ENCODE data around the gene CSMD2. TPM values are rescaled to one million over a fixed set of nuclear protein-coding genes. Genes with fewer than 3 reads are reported as not detected.

The CSMD2 gene
- total and polyA plus RNA-seq, 2 of the 8 experiments (the other 6 are each of a cell fraction or from before 2014, with no cell fraction given): 7.0 to 14.7 TPM

GRCh38 chr1:33777337-33777736 lies 387.7 kb downstream of the CSMD2 start:
- no peak overlapping the region for H2BK120ac ChIP-seq (replicated peaks; ENCODE audit: low read depth, low read length)
- no peak overlapping the region for H4K5ac ChIP-seq (ENCODE audit: insufficient read length, low read depth, low read length)
- no peak overlapping the region for H3K9ac ChIP-seq (replicated peaks in 1 of 4; ENCODE audit: extremely low read depth in 1 of 4, low read depth in 3 of 4, low read length in 3 of 4)
- no peaks in the 10 kb centered on the region for H4K20me1 ChIP-seq (replicated peaks in 1 of 2; ENCODE audit: control insufficient read depth in 1 of 2, insufficient read depth in 2 of 2, low read length in 2 of 2)
- no peaks in the 10 kb centered on the region for H3K27me3 ChIP-seq (replicated peaks in 1 of 4; ENCODE audit: control insufficient read depth in 3 of 4, extremely low read depth in 1 of 4, insufficient read depth in 3 of 4, low read length in 3 of 4)
- H2AK5ac ChIP-seq (ENCODE audit: low read depth, low read length): no peak overlapping the region
- H3K27ac ChIP-seq (ENCODE audit: low read depth, low read length): no peak overlapping the region
- H3K14ac ChIP-seq (ENCODE audit: insufficient read length): no peak overlapping the region
- WGBS, 2 experiments (ENCODE audit: extremely low coverage in 1 of 2, insufficient coverage in 1 of 2, insufficient read length in 1 of 2, insufficient replicate concordance in 2 of 2, low coverage in 1 of 2, low lambda C conversion rate in 2 of 2, missing lambda C conversion rate in 1 of 2): 95% methylated on average over 4 of the region's 4 CpGs; no CpG with 5 or more reads in 1 of the 2 experiments
- no peak for TF ChIP-seq FOSL1 (IDR thresholded peaks at IDR 0.05; ENCODE audit: insufficient read depth, low read depth, low read length)
- no peak for TF ChIP-seq SRF (IDR thresholded peaks at IDR 0.05; ENCODE audit: low read depth, low read length)
- no peak for TF ChIP-seq SP1 (IDR thresholded peaks at IDR 0.05; ENCODE audit: low read depth, low read length)
- no peak for TF ChIP-seq GTF2F1 (IDR thresholded peaks at IDR 0.05; ENCODE audit: borderline replicate concordance, low read depth, low read length)
- no peak for TF ChIP-seq CHD1 (IDR thresholded peaks at IDR 0.05; ENCODE audit: low read depth, low read length)
- no peak for TF ChIP-seq SIN3A (conservative IDR thresholded peaks at IDR 0.05 in 1 of 2, IDR thresholded peaks at IDR 0.05 in 1 of 2; ENCODE audit: low read depth in 1 of 2, low read length in 2 of 2)
- no peak for DNase-seq (ENCODE audit: low read depth in 1 of 2, low spot score in 2 of 2)
- no peak overlapping the region for H3K4ac ChIP-seq (replicated peaks; ENCODE audit: insufficient read length, low read depth, low read length)
- no peak for FAIRE-seq
- H2BK5ac ChIP-seq (ENCODE audit: low read depth, low read length): no peak overlapping the region
- H2BK20ac ChIP-seq (ENCODE audit: low read length): no peak overlapping the region
- POLR2A ChIA-PET (ENCODE audit: partially characterized antibody): interaction anchor here (0.8 kb wide), 1 partner anchor 21 kb away, joined by 3 read pairs; no protein-coding TSS in a partner anchor
- no peak overlapping the region for H4K8ac ChIP-seq (ENCODE audit: extremely low read depth, insufficient read depth, low read length)
- H3K79me2 ChIP-seq (ENCODE audit: control insufficient read depth in 1 of 2, insufficient read depth in 2 of 2, low read length in 2 of 2): no peaks in the 10 kb centered on the region
- H3K18ac ChIP-seq (ENCODE audit: extremely low read depth, low read length): no peak overlapping the region
- no peak overlapping the region for H2AFZ ChIP-seq (ENCODE audit: low read length)
- no peak overlapping the region for H2BK12ac ChIP-seq (ENCODE audit: low read depth, low read length)
- H3K9me3 ChIP-seq (ENCODE audit: insufficient read depth in 2 of 2, low read depth in 1 of 2, low read length in 1 of 2): no peaks in the 10 kb centered on the region
- H3K79me1 ChIP-seq (ENCODE audit: low read depth, low read length): no peaks in the 10 kb centered on the region
- H3K4me2 ChIP-seq (ENCODE audit: insufficient read depth in 1 of 2, low read depth in 2 of 2, low read length in 2 of 2): no peak overlapping the region
- H3K4me1 ChIP-seq (replicated peaks in 1 of 4; ENCODE audit: control insufficient read depth in 3 of 4, insufficient read depth in 4 of 4, low read length in 3 of 4): no peaks in the 10 kb centered on the region
- no peak overlapping the region for H3K56ac ChIP-seq (replicated peaks; ENCODE audit: insufficient read length, low read depth, low read length)
- CTCF ChIA-PET (ENCODE audit: partially characterized antibody): interaction anchor here (0.7 to 2.1 kb wide), 4 partner anchors 8 to 236 kb away, joined by 3 to 6 read pairs (median 5); no protein-coding TSS in a partner anchor
- no peak overlapping the region for H2BK15ac ChIP-seq (ENCODE audit: low read length)
- peaks cover 0 to 10% (median 7%) of the 10 kb centered on the region in 4 experiments; a peak in 3 of 8 replicates for H3K36me3 ChIP-seq (ENCODE audit: control insufficient read depth in 2 of 4, insufficient read depth in 4 of 4, low read length in 3 of 4)
- H3K23ac ChIP-seq (ENCODE audit: insufficient read length): no peak overlapping the region
- no peak overlapping the region for H3K4me3 ChIP-seq (ENCODE audit: extremely low read depth in 1 of 4, insufficient read depth in 2 of 4, low read depth in 3 of 4, low read length in 4 of 4)
- no peaks in the 10 kb centered on the region for H3K23me2 ChIP-seq (ENCODE audit: low read depth, low read length)
- H4K91ac ChIP-seq (replicated peaks; ENCODE audit: insufficient read length, low read length): no peak overlapping the region
